ENCODE data around the gene CNPY3.

The CNPY3 gene

DNA sequence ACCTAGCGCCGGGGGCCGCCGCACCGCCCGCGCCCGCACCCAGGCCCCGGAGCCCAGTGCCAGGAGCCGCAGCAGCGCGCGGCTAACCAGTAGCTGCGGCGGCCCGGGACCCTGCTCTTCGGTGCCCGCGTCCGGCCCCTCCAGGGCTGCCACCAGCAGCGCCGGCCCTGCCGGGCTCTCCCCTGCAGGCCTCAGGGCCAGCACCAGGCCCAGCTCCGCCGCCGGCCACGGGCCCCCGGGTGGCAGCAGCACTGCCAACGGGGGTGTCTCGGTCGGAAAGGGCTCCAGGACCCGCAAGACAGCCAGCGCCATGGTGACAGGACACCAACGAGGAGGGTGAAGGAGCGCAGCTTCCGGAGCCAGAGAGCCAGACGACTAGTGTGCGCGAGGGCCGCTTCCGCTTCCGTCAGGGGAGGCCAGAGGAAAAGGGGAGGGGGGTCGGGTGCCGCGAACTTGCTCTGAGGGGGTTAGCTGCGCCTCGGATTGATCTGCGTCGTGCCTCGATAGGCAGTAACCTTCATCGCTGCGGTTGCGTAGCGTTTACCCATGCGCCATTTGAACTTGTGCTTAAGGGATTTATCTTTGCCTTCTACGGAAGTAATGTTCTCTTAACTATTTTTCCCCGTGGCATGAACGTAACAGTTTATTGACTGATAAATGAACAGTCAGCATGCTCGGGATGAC lies 49.7 kb downstream of the CNPY3 start, which contains the start of gene PEX6:
Gene PEX6, minus strand, starts transcription at position 343 of the 684 bp plus-strand sequence. Its CDS starts 31 bp downstream, at position 312.
- H3K9ac ChIP-seq (ENCODE audit: low read depth in 1 of 2, low read length in 2 of 2) = peak within 1 kb of the TSS; percentile 45 to 70
- H3K9me3 ChIP-seq (ENCODE audit: control insufficient read depth in 1 of 2, low read length in 2 of 2) = no peaks in the 10 kb centered on the region
- no peaks in the 10 kb centered on the region for H3K27me3 ChIP-seq (ENCODE audit: control insufficient read depth in 1 of 2, insufficient read depth in 2 of 2, low read length in 2 of 2)
- H3K27ac ChIP-seq (ENCODE audit: low read depth, low read length) = peak within 1 kb of the TSS; percentile 74
- H3K4me1 ChIP-seq (ENCODE audit: control insufficient read depth in 1 of 2, insufficient read depth in 2 of 2, low read length in 2 of 2) = peaks cover 19 to 23% of the 10 kb centered on the region in 2 donors
- H3K36me3 ChIP-seq (ENCODE audit: control insufficient read depth in 1 of 2, insufficient read depth in 2 of 2, low read length in 2 of 2) = peaks cover 0 to 2% of the 10 kb centered on the region in 2 donors
- peak within 1 kb of the TSS; percentile 68 to 72 for H3K4me3 ChIP-seq (ENCODE audit: low read depth in 1 of 2, low read length in 2 of 2)

DNA sequence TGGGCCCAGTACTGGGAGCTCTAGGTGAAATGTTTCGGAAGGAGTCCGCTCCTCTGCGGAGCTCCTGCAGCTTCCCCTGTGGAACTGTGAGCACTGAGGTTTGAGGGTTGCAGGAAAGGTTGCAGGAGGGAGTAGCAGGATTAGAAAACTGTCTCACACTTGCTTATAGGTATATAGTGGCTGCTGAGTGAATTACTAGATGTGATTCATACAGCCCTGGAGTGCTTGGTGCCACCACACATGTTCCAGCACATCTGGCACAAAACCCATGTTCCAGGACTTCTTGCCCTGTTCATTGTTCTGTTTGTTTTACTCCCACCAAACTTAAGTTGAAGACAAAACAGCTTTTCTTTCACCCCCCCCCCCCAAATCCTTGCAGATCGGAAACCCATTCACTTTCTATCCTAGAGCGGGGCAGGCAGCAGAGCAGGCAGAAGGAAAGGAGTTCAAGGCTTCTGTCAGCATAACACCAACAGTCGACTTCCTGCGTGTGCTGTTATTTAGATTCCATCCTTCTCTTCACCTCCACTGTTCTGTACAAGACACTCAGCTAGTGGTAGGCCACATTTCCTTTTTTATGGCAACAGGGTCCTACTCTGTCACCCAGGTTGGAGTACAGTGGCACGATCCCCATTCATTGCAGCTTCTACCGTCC lies 50.4 kb downstream of the CNPY3 start:
- Histone ChIP-seq H3K9ac (ENCODE audit: low read depth in 1 of 2, low read length in 2 of 2) (peak overlapping the region; percentile 45 to 70), H3K4me1 (ENCODE audit: control insufficient read depth in 1 of 2, insufficient read depth in 2 of 2, low read length in 2 of 2) (peaks cover 19 to 24% of the 10 kb centered on the region in 2 donors), H3K4me3 (ENCODE audit: low read depth in 1 of 2, low read length in 2 of 2) (peak overlapping the region; percentile 68 to 72), H3K9me3 (ENCODE audit: control insufficient read depth in 1 of 2, low read length in 2 of 2) (no peaks in the 10 kb centered on the region), H3K27ac (ENCODE audit: low read depth, low read length) (peak overlapping the region; percentile 74), H3K27me3 (ENCODE audit: control insufficient read depth in 1 of 2, insufficient read depth in 2 of 2, low read length in 2 of 2) (no peaks in the 10 kb centered on the region), H3K36me3 (ENCODE audit: control insufficient read depth in 1 of 2, insufficient read depth in 2 of 2, low read length in 2 of 2) (no peaks in the 10 kb centered on the region)

DNA sequence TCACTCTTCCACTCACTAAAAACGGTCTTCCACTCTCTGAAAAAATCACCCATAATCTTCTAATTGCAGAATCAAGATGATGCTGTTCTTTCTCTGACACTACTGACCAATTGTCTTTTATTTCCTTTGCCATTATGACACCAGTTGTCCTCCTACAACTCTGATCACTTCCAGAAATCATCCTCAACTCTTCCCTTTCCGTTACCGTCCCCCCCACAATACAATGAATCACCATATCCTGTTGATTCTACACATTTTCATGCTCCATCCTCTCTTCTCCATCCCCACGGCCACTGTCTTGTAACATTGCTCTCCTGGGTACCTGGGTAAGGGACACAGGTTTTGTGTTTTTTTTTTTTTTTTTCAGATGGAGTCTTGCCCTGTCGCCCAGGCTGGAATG lies 52.6 kb downstream of the CNPY3 start:
- Histone ChIP-seq H3K27ac (ENCODE audit: low read depth, low read length) (no peak overlapping the region), H3K9ac (ENCODE audit: low read depth in 1 of 2, low read length in 2 of 2) (no peak overlapping the region), H3K9me3 (ENCODE audit: control insufficient read depth in 1 of 2, low read length in 2 of 2) (no peaks in the 10 kb centered on the region), H3K36me3 (ENCODE audit: control insufficient read depth in 1 of 2, insufficient read depth in 2 of 2, low read length in 2 of 2) (no peaks in the 10 kb centered on the region), H3K27me3 (ENCODE audit: control insufficient read depth in 1 of 2, insufficient read depth in 2 of 2, low read length in 2 of 2) (no peaks in the 10 kb centered on the region), H3K4me3 (ENCODE audit: low read depth in 1 of 2, low read length in 2 of 2) (no peak overlapping the region), H3K4me1 (ENCODE audit: control insufficient read depth in 1 of 2, insufficient read depth in 2 of 2, low read length in 2 of 2) (peaks cover 35 to 41% of the 10 kb centered on the region in 2 donors)

DNA sequence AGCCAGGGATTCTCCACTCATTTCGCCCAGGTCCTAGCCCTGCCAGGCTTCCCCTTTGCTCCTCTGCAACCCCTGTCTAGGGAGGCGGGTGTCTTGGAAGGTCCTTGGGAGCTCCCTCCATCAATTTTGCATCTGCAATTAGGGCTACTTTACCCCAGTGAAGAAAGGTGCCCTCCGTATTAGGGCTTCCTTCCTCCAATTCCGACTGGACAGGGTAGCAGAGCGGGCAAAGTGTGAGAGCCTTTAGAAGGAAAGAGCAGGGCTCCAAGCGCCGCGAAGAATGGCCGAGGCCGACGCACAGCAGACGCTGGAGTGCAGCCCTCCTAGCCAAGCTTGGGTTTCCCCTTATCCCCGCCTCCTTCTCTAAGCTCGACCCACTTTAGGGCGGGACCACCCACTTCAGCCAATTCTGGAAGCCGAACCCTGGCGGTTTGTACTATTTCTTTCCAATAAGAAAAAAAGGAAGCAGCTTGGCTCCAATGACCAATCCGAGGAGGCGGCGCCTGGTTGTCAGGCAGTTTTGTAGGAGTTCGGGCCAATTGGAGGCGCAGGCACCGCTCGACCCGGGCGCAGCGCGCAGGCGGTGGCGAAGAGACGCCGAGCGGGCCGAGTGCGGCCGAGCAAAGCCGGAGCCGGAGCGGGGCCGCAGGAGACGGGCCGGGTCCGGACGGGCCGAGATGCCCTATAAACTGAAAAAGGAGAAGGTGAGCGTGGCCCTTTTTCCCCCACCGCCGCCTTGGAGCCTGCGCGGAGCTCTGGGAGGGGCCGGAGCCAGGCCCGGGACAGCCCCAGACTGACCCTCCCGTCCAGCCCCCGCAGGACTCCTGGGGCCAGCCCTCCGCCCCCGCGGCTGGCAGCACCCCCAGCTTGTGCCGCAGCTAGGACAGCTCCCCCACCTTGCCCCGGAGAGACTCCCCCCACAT lies 55.0 kb downstream of the CNPY3 start, which contains the start of gene PPP2R5D:
Gene PPP2R5D, plus strand, starts transcription at position 570 of the 923 bp plus-strand sequence. Its CDS starts 108 bp downstream, at position 678.
- peaks cover 48 to 52% of the 10 kb centered on the region in 2 donors for H3K4me1 ChIP-seq (ENCODE audit: control insufficient read depth in 1 of 2, insufficient read depth in 2 of 2, low read length in 2 of 2)
- peaks cover 8 to 9% of the 10 kb centered on the region in 2 donors for H3K36me3 ChIP-seq (ENCODE audit: control insufficient read depth in 1 of 2, insufficient read depth in 2 of 2, low read length in 2 of 2)
- H3K4me3 ChIP-seq (ENCODE audit: low read depth in 1 of 2, low read length in 2 of 2) = peak within 1 kb of the TSS; percentile 86 to 87
- H3K9ac ChIP-seq (ENCODE audit: low read depth in 1 of 2, low read length in 2 of 2) = peak within 1 kb of the TSS; percentile 82 to 94
- H3K9me3 ChIP-seq (ENCODE audit: control insufficient read depth in 1 of 2, low read length in 2 of 2) = no peaks in the 10 kb centered on the region
- H3K27ac ChIP-seq (ENCODE audit: low read depth, low read length) = peak within 1 kb of the TSS; percentile 28
- no peaks in the 10 kb centered on the region for H3K27me3 ChIP-seq (ENCODE audit: control insufficient read depth in 1 of 2, insufficient read depth in 2 of 2, low read length in 2 of 2)

DNA sequence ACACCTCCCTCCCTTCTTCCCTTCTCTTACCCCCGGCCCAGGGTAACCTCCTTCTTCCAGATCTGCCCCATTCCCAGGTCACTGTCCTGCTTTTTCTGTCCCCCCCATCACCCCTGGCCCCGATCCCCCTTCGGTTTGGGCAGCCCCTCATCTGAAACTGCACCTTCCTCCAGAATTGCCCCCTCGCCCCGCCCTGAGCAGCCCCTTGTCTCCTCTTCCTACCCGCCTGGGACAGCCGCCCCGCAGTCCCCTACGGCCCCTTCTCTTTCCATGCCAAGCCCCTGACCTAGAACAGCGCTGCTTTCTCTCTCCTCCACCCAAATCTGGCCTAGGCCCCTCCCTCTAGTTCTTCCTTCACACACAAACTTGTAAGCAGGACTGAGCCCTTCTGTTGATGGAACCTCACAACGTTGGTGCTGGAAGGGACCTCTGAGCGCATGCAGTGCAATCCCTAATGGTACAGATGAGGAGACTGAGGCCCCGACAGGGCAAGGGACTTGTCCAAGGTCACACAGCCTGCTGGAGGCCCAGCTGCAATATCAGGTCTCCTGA lies 55.7 kb downstream of the CNPY3 start:
- H3K36me3 ChIP-seq (ENCODE audit: control insufficient read depth in 1 of 2, insufficient read depth in 2 of 2, low read length in 2 of 2) = peaks cover 9 to 11% of the 10 kb centered on the region in 2 donors
- H3K9me3 ChIP-seq (ENCODE audit: control insufficient read depth in 1 of 2, low read length in 2 of 2) = no peaks in the 10 kb centered on the region
- peak overlapping the region; percentile 13 for H3K27ac ChIP-seq (ENCODE audit: low read depth, low read length)
- H3K9ac ChIP-seq (ENCODE audit: low read depth in 1 of 2, low read length in 2 of 2) = peak overlapping the region; percentile 18 to 82
- peak overlapping the region; percentile 83 to 87 for H3K4me3 ChIP-seq (ENCODE audit: low read depth in 1 of 2, low read length in 2 of 2)
- no peaks in the 10 kb centered on the region for H3K27me3 ChIP-seq (ENCODE audit: control insufficient read depth in 1 of 2, insufficient read depth in 2 of 2, low read length in 2 of 2)
- peaks cover 49 to 50% of the 10 kb centered on the region in 2 donors for H3K4me1 ChIP-seq (ENCODE audit: control insufficient read depth in 1 of 2, insufficient read depth in 2 of 2, low read length in 2 of 2)

DNA sequence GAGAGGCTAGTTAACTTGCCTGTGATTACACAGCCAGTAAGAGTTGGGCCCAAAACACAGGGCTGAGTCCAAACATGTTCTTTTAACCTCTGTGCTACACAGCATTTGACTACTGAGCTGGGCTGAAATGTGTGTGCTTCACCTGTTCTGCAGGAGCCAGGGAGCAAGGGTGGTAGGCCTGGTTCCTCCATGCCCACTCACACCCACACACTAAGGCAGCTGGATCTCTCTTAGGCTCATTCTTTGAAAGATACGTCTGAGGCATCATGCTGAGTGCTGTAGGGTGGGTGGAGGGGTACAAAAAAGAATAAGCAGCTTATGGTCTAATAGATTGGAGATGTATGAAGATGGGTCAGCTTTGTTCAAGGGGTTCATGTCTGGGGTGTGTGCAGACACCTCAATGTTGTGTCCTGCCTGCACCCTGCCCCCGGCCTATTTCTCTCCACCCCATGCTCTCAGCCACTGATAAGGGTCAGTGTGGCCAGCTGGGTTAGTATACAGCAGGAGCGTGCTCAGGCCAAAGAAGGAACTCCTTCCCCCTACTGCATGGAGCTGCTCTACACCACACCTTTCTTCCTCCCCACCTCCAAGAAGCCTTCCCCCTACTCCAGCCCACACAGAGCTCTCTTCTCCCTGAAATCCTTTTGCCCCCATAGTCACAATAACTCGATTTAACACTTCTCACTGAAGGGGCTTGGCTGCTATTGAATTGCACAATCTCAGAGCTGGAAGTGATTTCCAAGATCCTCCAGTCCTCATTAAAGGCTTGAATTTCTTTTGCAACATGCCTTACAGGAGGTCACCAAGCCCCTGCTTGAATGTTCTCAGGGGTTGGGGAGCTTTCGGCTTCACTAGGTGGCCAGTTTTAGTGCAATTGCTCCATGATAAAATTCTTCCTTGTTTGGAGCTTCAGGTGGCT lies 58.5 kb downstream of the CNPY3 start:
- Histone ChIP-seq H3K4me3 (ENCODE audit: low read depth in 1 of 2, low read length in 2 of 2) (no peak overlapping the region), H3K4me1 (ENCODE audit: control insufficient read depth in 1 of 2, insufficient read depth in 2 of 2, low read length in 2 of 2) (peaks cover 57 to 58% of the 10 kb centered on the region in 2 donors), H3K36me3 (ENCODE audit: control insufficient read depth in 1 of 2, insufficient read depth in 2 of 2, low read length in 2 of 2) (peaks cover 11 to 18% of the 10 kb centered on the region in 2 donors), H3K27ac (ENCODE audit: low read depth, low read length) (no peak overlapping the region), H3K9me3 (ENCODE audit: control insufficient read depth in 1 of 2, low read length in 2 of 2) (no peaks in the 10 kb centered on the region), H3K27me3 (ENCODE audit: control insufficient read depth in 1 of 2, insufficient read depth in 2 of 2, low read length in 2 of 2) (no peaks in the 10 kb centered on the region), H3K9ac (ENCODE audit: low read depth in 1 of 2, low read length in 2 of 2) (no peak overlapping the region)

DNA sequence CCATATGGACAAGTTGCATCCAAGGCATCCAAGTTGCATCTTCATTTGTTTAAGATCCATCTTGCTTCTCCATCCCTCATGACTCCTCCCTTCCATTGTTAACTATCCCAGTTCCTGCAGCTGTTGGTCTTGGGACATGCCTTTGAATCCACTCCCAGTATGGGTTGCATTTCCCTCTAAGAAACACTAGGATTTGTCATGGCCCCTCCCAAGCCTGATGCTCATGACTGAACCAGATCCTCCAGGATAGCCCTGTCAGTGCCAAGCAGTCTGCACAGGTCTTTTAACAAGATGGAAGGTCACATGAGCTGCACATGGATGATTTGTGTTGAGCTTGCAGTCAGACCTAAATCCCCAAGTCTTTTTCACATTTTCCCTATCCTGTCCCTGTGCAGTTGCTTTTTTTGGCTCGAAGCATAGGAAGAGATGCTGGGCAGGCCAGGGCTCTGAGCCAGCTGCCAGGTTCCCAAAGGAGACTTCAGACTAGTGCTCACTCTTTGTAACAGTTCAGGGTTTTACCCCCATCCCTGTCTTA lies 59.3 kb downstream of the CNPY3 start:
- Histone ChIP-seq H3K27me3 (ENCODE audit: control insufficient read depth in 1 of 2, insufficient read depth in 2 of 2, low read length in 2 of 2) (no peaks in the 10 kb centered on the region), H3K36me3 (ENCODE audit: control insufficient read depth in 1 of 2, insufficient read depth in 2 of 2, low read length in 2 of 2) (peaks cover 11 to 18% of the 10 kb centered on the region in 2 donors), H3K27ac (ENCODE audit: low read depth, low read length) (no peak overlapping the region), H3K4me3 (ENCODE audit: low read depth in 1 of 2, low read length in 2 of 2) (no peak overlapping the region), H3K4me1 (ENCODE audit: control insufficient read depth in 1 of 2, insufficient read depth in 2 of 2, low read length in 2 of 2) (peaks cover 57% of the 10 kb centered on the region in 2 donors), H3K9me3 (ENCODE audit: control insufficient read depth in 1 of 2, low read length in 2 of 2) (no peaks in the 10 kb centered on the region), H3K9ac (ENCODE audit: low read depth in 1 of 2, low read length in 2 of 2) (no peak overlapping the region)

Measured in duodenal mucosa (tissue), 2 donors.